ENCODE results near the gene HNRNPM.

The HNRNPM gene

DNA sequence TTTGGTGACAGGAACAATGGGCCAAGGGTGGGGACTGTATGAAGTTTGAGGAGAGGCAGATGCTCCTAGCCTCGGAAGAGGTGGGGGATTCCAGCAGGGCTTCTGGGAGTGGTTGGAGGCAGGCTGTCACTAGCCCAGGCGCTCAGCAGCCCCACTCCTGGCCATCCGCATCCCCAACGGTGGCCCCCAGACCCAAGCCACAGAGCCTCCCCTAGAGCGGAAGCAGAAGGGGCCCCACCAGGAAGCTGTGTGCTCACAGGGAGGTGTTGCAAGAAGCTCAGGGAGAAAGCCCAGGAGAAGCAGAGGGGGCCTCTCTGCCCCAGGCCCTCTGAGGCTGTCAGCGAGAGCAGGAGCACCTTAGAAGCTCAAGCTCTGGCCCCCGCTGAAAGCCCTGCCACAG, 49.4 kb downstream of the HNRNPM start:
- ATAC-seq, result no peak
- TF ChIP-seq, protein P1, sequence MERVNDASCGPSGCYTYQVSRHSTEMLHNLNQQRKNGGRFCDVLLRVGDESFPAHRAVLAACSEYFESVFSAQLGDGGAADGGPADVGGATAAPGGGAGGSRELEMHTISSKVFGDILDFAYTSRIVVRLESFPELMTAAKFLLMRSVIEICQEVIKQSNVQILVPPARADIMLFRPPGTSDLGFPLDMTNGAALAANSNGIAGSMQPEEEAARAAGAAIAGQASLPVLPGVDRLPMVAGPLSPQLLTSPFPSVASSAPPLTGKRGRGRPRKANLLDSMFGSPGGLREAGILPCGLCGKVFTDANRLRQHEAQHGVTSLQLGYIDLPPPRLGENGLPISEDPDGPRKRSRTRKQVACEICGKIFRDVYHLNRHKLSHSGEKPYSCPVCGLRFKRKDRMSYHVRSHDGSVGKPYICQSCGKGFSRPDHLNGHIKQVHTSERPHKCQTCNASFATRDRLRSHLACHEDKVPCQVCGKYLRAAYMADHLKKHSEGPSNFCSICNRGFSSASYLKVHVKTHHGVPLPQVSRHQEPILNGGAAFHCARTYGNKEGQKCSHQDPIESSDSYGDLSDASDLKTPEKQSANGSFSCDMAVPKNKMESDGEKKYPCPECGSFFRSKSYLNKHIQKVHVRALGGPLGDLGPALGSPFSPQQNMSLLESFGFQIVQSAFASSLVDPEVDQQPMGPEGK (CRISPR knock-in tag; IDR thresholded peaks at IDR 0.05; ENCODE audit: borderline replicate concordance), result no peak
- TF ChIP-seq BACH2 (CRISPR knock-in tag; IDR thresholded peaks at IDR 0.05; ENCODE audit: borderline replicate concordance) (no peak), PPARA (CRISPR knock-in tag; IDR thresholded peaks at IDR 0.05; ENCODE audit: borderline replicate concordance) (no peak), ZNF8 (CRISPR knock-in tag; IDR thresholded peaks at IDR 0.05) (no peak), ZFP30 (CRISPR knock-in tag; IDR thresholded peaks at IDR 0.05) (no peak), RARB (CRISPR knock-in tag; IDR thresholded peaks at IDR 0.05) (no peak), GLIS3 (CRISPR knock-in tag; IDR thresholded peaks at IDR 0.05) (no peak), SNAI2 (CRISPR knock-in tag; IDR thresholded peaks at IDR 0.05) (no peak)

GRCh38 chr19:8498295-8498694, 53.5 kb downstream of the HNRNPM start:
- no peak for ATAC-seq
- TF ChIP-seq ISL1 (CRISPR knock-in tag; IDR thresholded peaks at IDR 0.05) (no peak), PPARA (CRISPR knock-in tag; IDR thresholded peaks at IDR 0.05; ENCODE audit: borderline replicate concordance) (no peak), ZNF8 (CRISPR knock-in tag; IDR thresholded peaks at IDR 0.05) (no peak), TOX (CRISPR knock-in tag; IDR thresholded peaks at IDR 0.05; ENCODE audit: borderline replicate concordance) (no peak), CSDC2 (CRISPR knock-in tag; IDR thresholded peaks at IDR 0.05) (no peak), ZFP3 (CRISPR knock-in tag; IDR thresholded peaks at IDR 0.05) (no peak), ZFP30 (CRISPR knock-in tag; IDR thresholded peaks at IDR 0.05) (no peak)
- TF ChIP-seq, protein P1 (CRISPR knock-in tag; IDR thresholded peaks at IDR 0.05; ENCODE audit: borderline replicate concordance), result no peak
- TF ChIP-seq, protein P2, sequence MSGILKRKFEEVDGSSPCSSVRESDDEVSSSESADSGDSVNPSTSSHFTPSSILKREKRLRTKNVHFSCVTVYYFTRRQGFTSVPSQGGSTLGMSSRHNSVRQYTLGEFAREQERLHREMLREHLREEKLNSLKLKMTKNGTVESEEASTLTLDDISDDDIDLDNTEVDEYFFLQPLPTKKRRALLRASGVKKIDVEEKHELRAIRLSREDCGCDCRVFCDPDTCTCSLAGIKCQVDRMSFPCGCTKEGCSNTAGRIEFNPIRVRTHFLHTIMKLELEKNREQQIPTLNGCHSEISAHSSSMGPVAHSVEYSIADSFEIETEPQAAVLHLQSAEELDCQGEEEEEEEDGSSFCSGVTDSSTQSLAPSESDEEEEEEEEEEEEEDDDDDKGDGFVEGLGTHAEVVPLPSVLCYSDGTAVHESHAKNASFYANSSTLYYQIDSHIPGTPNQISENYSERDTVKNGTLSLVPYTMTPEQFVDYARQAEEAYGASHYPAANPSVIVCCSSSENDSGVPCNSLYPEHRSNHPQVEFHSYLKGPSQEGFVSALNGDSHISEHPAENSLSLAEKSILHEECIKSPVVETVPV (CRISPR knock-in tag; IDR thresholded peaks at IDR 0.05), result no peak
- TF ChIP-seq, protein P3, sequence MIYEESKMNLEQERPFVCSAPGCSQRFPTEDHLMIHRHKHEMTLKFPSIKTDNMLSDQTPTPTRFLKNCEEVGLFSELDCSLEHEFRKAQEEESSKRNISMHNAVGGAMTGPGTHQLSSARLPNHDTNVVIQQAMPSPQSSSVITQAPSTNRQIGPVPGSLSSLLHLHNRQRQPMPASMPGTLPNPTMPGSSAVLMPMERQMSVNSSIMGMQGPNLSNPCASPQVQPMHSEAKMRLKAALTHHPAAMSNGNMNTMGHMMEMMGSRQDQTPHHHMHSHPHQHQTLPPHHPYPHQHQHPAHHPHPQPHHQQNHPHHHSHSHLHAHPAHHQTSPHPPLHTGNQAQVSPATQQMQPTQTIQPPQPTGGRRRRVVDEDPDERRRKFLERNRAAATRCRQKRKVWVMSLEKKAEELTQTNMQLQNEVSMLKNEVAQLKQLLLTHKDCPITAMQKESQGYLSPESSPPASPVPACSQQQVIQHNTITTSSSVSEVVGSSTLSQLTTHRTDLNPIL (CRISPR knock-in tag; IDR thresholded peaks at IDR 0.05; ENCODE audit: low read depth), result no peak

DNA sequence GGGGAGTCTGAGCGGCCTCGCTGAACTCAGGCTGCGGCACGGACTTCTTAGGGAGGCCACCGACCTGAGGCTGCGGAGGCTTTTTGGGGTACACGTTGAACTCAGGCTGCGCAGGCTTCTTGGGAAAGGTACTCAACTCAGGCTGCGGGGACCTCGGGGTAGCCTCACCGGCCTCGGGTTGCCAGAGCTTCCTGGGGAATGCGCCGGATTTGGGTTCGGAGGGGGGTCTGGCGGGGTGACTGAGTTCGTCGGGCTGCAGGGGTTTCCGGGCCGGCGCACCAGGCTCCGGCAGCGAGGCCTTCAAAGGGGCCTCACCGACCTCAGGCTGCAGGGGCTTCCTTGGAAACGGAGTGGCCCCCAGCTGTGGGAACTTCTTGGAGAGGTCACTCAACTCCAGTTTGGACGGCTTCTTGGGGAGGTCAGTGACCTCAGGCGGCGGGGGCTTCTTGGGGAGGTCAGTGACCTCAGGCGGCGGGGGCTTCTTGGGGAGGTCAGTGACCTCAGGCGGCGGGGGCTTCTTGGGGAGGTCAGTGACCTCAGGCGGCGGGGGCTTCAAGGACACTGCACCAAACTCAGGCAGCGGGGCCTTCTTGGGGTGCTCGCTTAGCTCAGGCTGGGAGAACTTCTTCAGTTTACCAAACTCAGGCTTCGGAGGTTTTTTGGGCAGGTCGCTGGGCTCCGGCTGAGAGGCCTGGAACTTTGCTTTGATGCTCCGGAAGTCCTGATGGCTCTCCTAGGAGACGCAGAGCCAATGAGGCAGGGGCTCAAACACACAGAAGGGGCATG, 54.5 kb downstream of the HNRNPM start:
- ATAC-seq, result no peak
- TF ChIP-seq, protein P4, sequence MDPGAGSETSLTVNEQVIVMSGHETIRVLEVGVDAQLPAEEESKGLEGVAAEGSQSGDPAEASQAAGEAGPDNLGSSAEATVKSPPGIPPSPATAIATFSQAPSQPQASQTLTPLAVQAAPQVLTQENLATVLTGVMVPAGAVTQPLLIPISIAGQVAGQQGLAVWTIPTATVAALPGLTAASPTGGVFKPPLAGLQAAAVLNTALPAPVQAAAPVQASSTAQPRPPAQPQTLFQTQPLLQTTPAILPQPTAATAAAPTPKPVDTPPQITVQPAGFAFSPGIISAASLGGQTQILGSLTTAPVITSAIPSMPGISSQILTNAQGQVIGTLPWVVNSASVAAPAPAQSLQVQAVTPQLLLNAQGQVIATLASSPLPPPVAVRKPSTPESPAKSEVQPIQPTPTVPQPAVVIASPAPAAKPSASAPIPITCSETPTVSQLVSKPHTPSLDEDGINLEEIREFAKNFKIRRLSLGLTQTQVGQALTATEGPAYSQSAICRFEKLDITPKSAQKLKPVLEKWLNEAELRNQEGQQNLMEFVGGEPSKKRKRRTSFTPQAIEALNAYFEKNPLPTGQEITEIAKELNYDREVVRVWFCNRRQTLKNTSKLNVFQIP (CRISPR knock-in tag; IDR thresholded peaks at IDR 0.05; ENCODE audit: borderline replicate concordance, low read depth), result no peak
- no peak for TF ChIP-seq GLIS3 (CRISPR knock-in tag; IDR thresholded peaks at IDR 0.05)
- TF ChIP-seq ARNTL (CRISPR knock-in tag; IDR thresholded peaks at IDR 0.05; ENCODE audit: borderline replicate concordance, low read depth), result no peak
- TF ChIP-seq, protein P2 (CRISPR knock-in tag; IDR thresholded peaks at IDR 0.05), result no peak
- no peak for TF ChIP-seq ZFP30 (CRISPR knock-in tag; IDR thresholded peaks at IDR 0.05)
- TF ChIP-seq TOX (CRISPR knock-in tag; IDR thresholded peaks at IDR 0.05; ENCODE audit: borderline replicate concordance), result no peak
- no peak for TF ChIP-seq ZNF565 (CRISPR knock-in tag; conservative IDR thresholded peaks at IDR 0.05; ENCODE audit: low read depth)
- no peak for TF ChIP-seq PPARA (CRISPR knock-in tag; IDR thresholded peaks at IDR 0.05; ENCODE audit: borderline replicate concordance)
- TF ChIP-seq, protein P1 (CRISPR knock-in tag; IDR thresholded peaks at IDR 0.05; ENCODE audit: borderline replicate concordance), result no peak
- no peak for TF ChIP-seq RARB (CRISPR knock-in tag; IDR thresholded peaks at IDR 0.05)
- TF ChIP-seq CSDC2 (CRISPR knock-in tag; IDR thresholded peaks at IDR 0.05), result no peak

Data from SK-N-SH treated with all-trans-retinoic acid at 6 μM for 48 hours (cell line).